ENCODE measurements around the gene TRAF3.

Gene TRAF3

GRCh38 chr14:102913341-102914211, 136.3 kb downstream of the TRAF3 start:
- Histone ChIP-seq H3K27me3 (no peaks in the 10 kb centered on the region), H3K4me3 (ENCODE audit: low read depth, low read length) (no peak overlapping the region), H3K4me1 (no peaks in the 10 kb centered on the region), H3K36me3 (no peaks in the 10 kb centered on the region), H3K9me3 (no peaks in the 10 kb centered on the region)
- TF ChIP-seq CTCF (IDR thresholded peaks at IDR 0.05; ENCODE audit: low read depth, low read length), result no peak
- no peak for DNase-seq

- H3K36me3 ChIP-seq, result no peaks in the 10 kb centered on the region
- H3K4me3 ChIP-seq (ENCODE audit: low read depth, low read length), result no peak overlapping the region
Observed at GRCh38 chr14:102914474-102915291, 137.4 kb downstream of the TRAF3 start.

GRCh38 chr14:102915292-102916110, 138.3 kb downstream of the TRAF3 start:
- Histone ChIP-seq H3K9me3 (no peaks in the 10 kb centered on the region), H3K4me1 (no peaks in the 10 kb centered on the region)
- no peak for DNase-seq

More at GRCh38 chr14:102914474-102915291, 137.4 kb downstream of the TRAF3 start:
- Histone ChIP-seq H3K9me3 (no peaks in the 10 kb centered on the region), H3K27me3 (no peaks in the 10 kb centered on the region), H3K4me1 (no peaks in the 10 kb centered on the region)
- no peak for DNase-seq
- no peak for TF ChIP-seq CTCF (IDR thresholded peaks at IDR 0.05; ENCODE audit: low read depth, low read length)

GRCh38 chr14:102916347-102917055, 139.3 kb downstream of the TRAF3 start:
- H3K4me3 ChIP-seq (ENCODE audit: low read depth, low read length), result no peak overlapping the region
- no peak for TF ChIP-seq CTCF (IDR thresholded peaks at IDR 0.05; ENCODE audit: low read depth, low read length)
- no peaks in the 10 kb centered on the region for H3K9me3 ChIP-seq
- no peaks in the 10 kb centered on the region for H3K4me1 ChIP-seq
- H3K36me3 ChIP-seq, result no peaks in the 10 kb centered on the region
- H3K27me3 ChIP-seq, result no peaks in the 10 kb centered on the region
- DNase-seq, result no peak

More at GRCh38 chr14:102915292-102916110, 138.3 kb downstream of the TRAF3 start:
- no peak overlapping the region for H3K4me3 ChIP-seq (ENCODE audit: low read depth, low read length)
- no peaks in the 10 kb centered on the region for H3K36me3 ChIP-seq
- H3K27me3 ChIP-seq, result no peaks in the 10 kb centered on the region
- TF ChIP-seq CTCF (IDR thresholded peaks at IDR 0.05; ENCODE audit: low read depth, low read length), result no peak

GRCh38 chr14:102917056-102917385, 139.8 kb downstream of the TRAF3 start:
- no peaks in the 10 kb centered on the region for H3K4me1 ChIP-seq
- no peaks in the 10 kb centered on the region for H3K36me3 ChIP-seq
- DNase-seq, result no peak
- no peaks in the 10 kb centered on the region for H3K9me3 ChIP-seq
- H3K27me3 ChIP-seq, result peaks cover 3% of the 10 kb centered on the region
- H3K4me3 ChIP-seq (ENCODE audit: low read depth, low read length), result no peak overlapping the region
- TF ChIP-seq CTCF (IDR thresholded peaks at IDR 0.05; ENCODE audit: low read depth, low read length), result no peak

All from BE2C (cell line).